Measurements from ENCODE around the gene PROCR.

PROCR gene

GRCh38 chr20:35133031-35133430 lies 38.8 kb upstream of the PROCR start:
- no peak for DNase-seq (ENCODE audit: extremely low read depth, insufficient read length)
- TF ChIP-seq, protein P1, sequence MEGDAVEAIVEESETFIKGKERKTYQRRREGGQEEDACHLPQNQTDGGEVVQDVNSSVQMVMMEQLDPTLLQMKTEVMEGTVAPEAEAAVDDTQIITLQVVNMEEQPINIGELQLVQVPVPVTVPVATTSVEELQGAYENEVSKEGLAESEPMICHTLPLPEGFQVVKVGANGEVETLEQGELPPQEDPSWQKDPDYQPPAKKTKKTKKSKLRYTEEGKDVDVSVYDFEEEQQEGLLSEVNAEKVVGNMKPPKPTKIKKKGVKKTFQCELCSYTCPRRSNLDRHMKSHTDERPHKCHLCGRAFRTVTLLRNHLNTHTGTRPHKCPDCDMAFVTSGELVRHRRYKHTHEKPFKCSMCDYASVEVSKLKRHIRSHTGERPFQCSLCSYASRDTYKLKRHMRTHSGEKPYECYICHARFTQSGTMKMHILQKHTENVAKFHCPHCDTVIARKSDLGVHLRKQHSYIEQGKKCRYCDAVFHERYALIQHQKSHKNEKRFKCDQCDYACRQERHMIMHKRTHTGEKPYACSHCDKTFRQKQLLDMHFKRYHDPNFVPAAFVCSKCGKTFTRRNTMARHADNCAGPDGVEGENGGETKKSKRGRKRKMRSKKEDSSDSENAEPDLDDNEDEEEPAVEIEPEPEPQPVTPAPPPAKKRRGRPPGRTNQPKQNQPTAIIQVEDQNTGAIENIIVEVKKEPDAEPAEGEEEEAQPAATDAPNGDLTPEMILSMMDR (IDR thresholded peaks at IDR 0.05; ENCODE audit: insufficient read depth, low read length, poor library complexity, severe bottlenecking), result no peak
- Histone ChIP-seq H3K27me3 (replicated peaks; ENCODE audit: control insufficient read depth, insufficient read depth, low read length) (no peaks in the 10 kb centered on the region), H3K4me3 (replicated peaks; ENCODE audit: low read depth, low read length) (no peak overlapping the region), H3K36me3 (ENCODE audit: control insufficient read depth, insufficient read depth, low read length) (peaks cover 24% of the 10 kb centered on the region)

DNA sequence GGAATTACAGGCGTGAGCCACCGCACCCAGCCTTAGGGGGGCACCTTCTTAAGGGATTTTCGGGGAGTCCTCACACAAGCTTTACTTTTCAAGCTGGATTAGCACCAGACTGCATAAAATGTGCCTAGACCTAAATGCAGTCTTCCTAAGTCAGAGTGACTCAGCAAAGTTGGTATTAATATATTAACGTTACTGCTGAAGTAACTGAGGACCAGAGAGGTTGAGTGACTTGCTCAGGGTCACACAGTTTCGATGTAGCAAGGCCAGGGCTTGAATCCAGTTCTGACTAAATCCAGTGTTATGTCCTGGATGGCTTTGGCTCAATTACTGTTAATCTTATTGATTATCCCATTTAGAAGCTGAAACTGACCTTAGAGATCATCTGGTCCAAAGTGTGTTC lies 38.1 kb upstream of the PROCR start:
- TF ChIP-seq, protein P1 (IDR thresholded peaks at IDR 0.05; ENCODE audit: insufficient read depth, low read length, poor library complexity, severe bottlenecking), result no peak
- no peaks in the 10 kb centered on the region for H3K27me3 ChIP-seq (replicated peaks; ENCODE audit: control insufficient read depth, insufficient read depth, low read length)
- DNase-seq (ENCODE audit: extremely low read depth, insufficient read length), result no peak
- H3K36me3 ChIP-seq (ENCODE audit: control insufficient read depth, insufficient read depth, low read length), result peaks cover 24% of the 10 kb centered on the region
- H3K4me3 ChIP-seq (replicated peaks; ENCODE audit: low read depth, low read length), result no peak overlapping the region

DNA sequence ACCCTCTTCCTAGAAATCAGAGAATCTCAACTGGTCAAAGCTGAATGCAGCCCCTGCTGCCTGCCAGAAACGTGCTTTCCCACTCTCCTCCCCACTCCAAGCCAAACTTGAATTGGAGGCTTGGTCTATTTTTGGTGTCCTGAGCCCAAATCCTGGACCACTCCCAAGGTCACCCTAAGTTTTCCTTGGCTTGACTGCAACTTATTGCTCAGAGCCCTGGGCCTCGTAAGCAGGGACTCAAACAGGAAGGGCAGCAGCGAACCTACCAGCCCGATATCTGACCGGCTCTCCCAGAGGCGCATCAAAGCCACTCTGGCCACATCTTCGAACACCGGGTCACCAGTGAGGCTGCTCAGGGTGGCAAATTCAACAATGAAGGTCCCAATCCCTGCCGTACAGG lies 37.4 kb upstream of the PROCR start:
- TF ChIP-seq, protein P1 (IDR thresholded peaks at IDR 0.05; ENCODE audit: insufficient read depth, low read length, poor library complexity, severe bottlenecking), result no peak
- Histone ChIP-seq H3K4me3 (replicated peaks; ENCODE audit: low read depth, low read length) (no peak overlapping the region), H3K27me3 (replicated peaks; ENCODE audit: control insufficient read depth, insufficient read depth, low read length) (no peaks in the 10 kb centered on the region), H3K36me3 (ENCODE audit: control insufficient read depth, insufficient read depth, low read length) (peaks cover 26% of the 10 kb centered on the region)
- no peak for DNase-seq (ENCODE audit: extremely low read depth, insufficient read length)

DNA sequence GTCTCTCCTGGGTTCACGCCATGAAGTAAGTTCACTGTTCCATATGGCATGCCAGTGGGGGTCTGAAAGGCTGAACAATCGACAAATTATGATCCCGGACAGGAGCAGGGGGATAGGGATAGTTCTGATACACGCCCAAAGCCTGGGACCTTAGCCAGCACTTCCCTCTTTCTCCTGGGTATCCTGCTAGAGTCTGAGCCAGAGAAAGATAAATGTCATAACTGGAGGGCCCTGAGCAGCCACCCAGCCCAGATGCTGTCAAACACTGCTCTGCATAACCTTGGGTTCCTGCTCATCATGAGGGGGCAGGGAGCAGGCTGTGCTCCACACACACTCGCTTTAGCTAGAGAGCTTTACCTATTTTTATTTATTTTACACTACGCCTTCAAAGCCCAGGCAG lies 37.0 kb upstream of the PROCR start:
- DNase-seq (ENCODE audit: extremely low read depth, insufficient read length), result no peak
- H3K36me3 ChIP-seq (ENCODE audit: control insufficient read depth, insufficient read depth, low read length), result peaks cover 26% of the 10 kb centered on the region
- H3K4me3 ChIP-seq (replicated peaks; ENCODE audit: low read depth, low read length), result no peak overlapping the region
- no peaks in the 10 kb centered on the region for H3K27me3 ChIP-seq (replicated peaks; ENCODE audit: control insufficient read depth, insufficient read depth, low read length)
- TF ChIP-seq, protein P1 (IDR thresholded peaks at IDR 0.05; ENCODE audit: insufficient read depth, low read length, poor library complexity, severe bottlenecking), result no peak

- H3K4me3 ChIP-seq (replicated peaks; ENCODE audit: low read depth, low read length), result no peak overlapping the region
- H3K36me3 ChIP-seq (ENCODE audit: control insufficient read depth, insufficient read depth, low read length), result peaks cover 24% of the 10 kb centered on the region
- TF ChIP-seq, protein P1 (IDR thresholded peaks at IDR 0.05; ENCODE audit: insufficient read depth, low read length, poor library complexity, severe bottlenecking), result no peak
- no peak for DNase-seq (ENCODE audit: extremely low read depth, insufficient read length)
- no peaks in the 10 kb centered on the region for H3K27me3 ChIP-seq (replicated peaks; ENCODE audit: control insufficient read depth, insufficient read depth, low read length)
Observed at GRCh38 chr20:35135867-35136586, 35.8 kb upstream of the PROCR start.

DNA sequence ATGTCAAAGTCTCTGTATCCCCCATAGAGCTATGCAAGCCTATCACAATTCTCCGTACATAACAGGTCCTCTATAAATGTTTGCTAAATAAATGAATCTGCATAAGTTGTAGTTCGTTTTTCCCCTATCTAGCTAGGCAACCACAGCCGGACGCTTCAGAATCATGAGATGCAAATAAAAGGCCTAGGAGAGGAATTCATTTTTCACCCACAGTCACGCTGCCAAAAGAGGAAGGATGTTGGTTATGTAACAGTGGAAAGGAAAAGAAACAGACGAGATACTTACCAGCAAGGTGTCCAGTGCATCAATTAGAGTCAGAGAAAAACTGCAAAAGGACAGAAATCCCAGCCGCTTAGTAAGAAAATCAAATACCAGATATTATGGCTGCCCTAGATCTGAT lies 27.2 kb upstream of the PROCR start:
- H3K36me3 ChIP-seq (ENCODE audit: control insufficient read depth, insufficient read depth, low read length), result peaks cover 4% of the 10 kb centered on the region
- no peak overlapping the region for H3K4me3 ChIP-seq (replicated peaks; ENCODE audit: low read depth, low read length)
- H3K27me3 ChIP-seq (replicated peaks; ENCODE audit: control insufficient read depth, insufficient read depth, low read length), result no peaks in the 10 kb centered on the region
- DNase-seq (ENCODE audit: extremely low read depth, insufficient read length), result peak; percentile 37
- TF ChIP-seq, protein P1 (IDR thresholded peaks at IDR 0.05; ENCODE audit: insufficient read depth, low read length, poor library complexity, severe bottlenecking), result no peak
